Mesenteric fat pad (tissue), 1 donor: ENCODE results near the gene TAS2R8. TPM values are rescaled to one million over a fixed set of nuclear protein-coding genes. Genes with fewer than 3 reads are reported as not detected.
"Not testable (repeated sequence)": the region's sequence is repeated elsewhere in the genome, so short reads cannot be mapped to it uniquely, and the experiment has no call there.

Experiments
- DNase-seq: peaks from one replicate; pipeline ENCODE4 v3.0.0-alpha.2; 2020; ENCODE audit warnings: low spot score
- long read RNA-seq: library from polyadenylated mRNA; unstranded; transcript quantifications from one replicate; pipeline ENCODE4 v2.0.0, GENCODE V29; 2020
- total RNA-seq: library from RNA; stranded (reverse); fragmentation: NEBNext Ultra II Directional; extraction: Animal tissue kit (Norgen Biotek cat#: 25700); gene quantifications from one replicate; pipeline ENCODE4 v1.2.1, GENCODE V29; 2021
- donor health status: DM: yes; HTN: yes; CAD: no.

TAS2R8 gene, protein sequence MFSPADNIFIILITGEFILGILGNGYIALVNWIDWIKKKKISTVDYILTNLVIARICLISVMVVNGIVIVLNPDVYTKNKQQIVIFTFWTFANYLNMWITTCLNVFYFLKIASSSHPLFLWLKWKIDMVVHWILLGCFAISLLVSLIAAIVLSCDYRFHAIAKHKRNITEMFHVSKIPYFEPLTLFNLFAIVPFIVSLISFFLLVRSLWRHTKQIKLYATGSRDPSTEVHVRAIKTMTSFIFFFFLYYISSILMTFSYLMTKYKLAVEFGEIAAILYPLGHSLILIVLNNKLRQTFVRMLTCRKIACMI
- not detected for total RNA-seq
- long read RNA-seq: 0 reads

- DNase-seq: no peak
These were observed at the start of gene TAS2R8 for GRCh38 chr12:10807186-10807585. TSS of gene TAS2R8 (minus strand) at chr12:10807286. CDS start at chr12:10806980, 306 bp downstream.

GRCh38 chr12:10855807-10856206 lies 48.7 kb upstream of the TAS2R8 start:
- no peak for DNase-seq

- no peak for DNase-seq
These were observed 46.7 kb upstream of the TAS2R8 start for GRCh38 chr12:10853776-10854175.

DNA sequence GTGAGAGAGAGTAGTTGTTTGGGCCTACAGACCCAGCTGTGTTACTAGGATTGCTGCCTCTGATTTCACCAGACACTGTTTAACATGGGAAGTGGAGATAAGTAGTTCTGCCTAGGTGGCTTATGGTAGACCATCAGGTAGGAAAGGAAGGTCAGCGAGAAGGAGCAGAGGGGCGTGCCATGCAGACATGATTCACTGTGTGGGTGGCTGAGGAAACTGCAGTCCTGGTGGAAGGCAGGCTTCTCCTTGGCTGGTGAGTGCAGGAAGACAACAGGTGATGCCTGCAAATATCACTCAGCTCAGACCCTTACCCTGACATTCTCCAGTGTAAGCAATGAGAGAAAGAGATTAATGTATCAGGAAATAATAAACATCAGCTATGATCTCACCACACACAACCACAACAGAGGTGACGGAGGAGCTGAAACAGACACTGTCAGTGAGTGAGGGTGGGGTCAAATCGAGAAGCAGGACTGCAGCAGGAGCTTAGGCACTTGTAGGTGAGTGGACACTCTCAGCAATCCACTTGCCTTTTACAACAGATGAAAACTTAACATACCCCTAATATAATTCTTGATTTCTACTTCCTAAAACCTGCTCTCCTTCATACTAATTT lies 44.3 kb upstream of the TAS2R8 start:
- DNase-seq: no peak

DNA sequence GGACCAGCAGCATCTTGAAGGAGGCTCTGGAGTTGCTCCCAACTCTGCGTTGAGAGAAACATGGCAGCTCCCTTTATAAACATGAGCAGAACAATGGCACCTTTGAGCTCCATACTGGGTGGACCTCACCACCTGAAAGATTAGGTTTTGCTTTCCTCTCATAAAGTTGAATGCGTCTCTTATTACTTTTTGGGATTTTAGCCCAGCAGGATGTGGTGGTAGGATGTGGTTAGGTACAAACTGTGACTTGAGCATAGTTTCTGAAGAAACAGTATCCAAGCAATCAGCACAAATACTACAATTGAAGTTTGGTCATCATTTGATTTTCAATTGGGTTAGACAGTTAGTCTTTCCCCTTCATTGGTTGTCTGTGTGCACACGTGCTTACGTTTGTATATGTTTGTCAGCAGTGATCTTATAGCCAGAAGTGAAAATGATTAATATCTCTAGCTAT lies 42.4 kb upstream of the TAS2R8 start, which contains the start of gene PRR4:
Gene PRR4 (minus strand): TSS at position 51 of the 454 bp plus-strand sequence. CDS start 38 bp downstream, at position 13.
- no peak for DNase-seq

DNA sequence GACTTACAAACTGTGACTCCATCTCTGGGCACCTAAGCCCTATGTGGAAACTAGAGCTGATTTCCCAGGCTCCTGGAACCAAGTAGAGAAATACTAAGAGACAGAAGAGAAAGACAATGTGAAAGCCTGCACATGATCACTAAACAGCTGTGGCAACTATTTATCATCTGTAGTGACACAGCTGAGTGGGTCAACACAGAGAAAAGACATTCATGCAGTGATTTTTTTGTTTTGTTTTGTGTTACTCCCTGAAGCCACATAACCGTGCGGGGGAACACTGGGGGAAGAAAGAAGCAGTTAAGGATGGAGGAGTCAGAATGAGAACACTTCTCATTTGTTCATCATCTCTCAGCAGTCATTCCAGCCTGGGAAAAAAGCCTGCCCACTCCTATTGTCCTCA lies 40.7 kb upstream of the TAS2R8 start:
- DNase-seq: no peak

- no peak for DNase-seq
These were observed 35.8 kb upstream of the TAS2R8 start for GRCh38 chr12:10842862-10843261.

- DNase-seq: no peak
These were observed 31.4 kb upstream of the TAS2R8 start for GRCh38 chr12:10838461-10838860.

GRCh38 chr12:10829994-10830393 lies 22.9 kb upstream of the TAS2R8 start:
- no peak for DNase-seq

DNA sequence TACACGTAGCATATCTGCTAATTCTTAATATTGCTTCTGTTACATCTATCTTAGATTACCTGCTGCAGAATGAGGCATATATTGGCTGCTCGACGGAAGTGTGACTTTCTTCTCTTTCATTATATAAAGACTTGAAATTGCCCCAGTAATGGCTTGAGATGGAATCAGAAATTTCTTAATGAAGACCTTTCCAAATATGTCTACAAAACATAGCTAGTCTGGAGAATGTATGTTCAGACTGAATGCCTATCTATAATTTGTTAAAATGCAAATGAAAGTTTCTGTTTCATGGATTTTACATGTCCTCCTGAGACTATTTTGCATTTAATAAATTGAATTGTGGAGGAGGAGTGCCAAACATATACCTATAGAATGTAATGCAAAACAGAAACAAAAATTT lies 19.2 kb upstream of the TAS2R8 start, which contains the start of gene TAS2R10:
Gene TAS2R10 (minus strand): TSS at position 101 of the 400 bp plus-strand sequence. CDS start 89 bp downstream, at position 12.
- DNase-seq: no peak

DNA sequence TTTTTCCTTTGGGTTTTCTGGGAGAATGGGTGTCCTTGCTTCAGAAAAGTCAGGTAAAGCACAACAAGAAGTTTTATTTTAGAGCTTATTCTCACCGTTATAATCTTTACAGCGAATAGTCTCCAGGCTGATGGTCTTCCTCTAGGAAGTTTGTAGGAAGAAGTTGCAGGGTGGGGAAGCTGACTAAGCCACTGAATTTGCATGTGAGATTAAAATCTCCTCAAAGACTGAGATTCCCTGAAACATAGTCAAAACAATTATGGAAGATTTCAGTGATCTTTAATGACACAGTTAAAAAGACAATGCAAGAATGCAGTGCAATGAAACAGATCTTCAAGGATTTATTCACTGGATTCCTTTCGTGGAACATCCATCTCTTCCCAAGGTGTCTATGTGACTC lies 17.9 kb upstream of the TAS2R8 start:
- no peak for DNase-seq

GRCh38 chr12:10811883-10812536 lies 4.9 kb upstream of the TAS2R8 start:
- no peak for DNase-seq

DNA sequence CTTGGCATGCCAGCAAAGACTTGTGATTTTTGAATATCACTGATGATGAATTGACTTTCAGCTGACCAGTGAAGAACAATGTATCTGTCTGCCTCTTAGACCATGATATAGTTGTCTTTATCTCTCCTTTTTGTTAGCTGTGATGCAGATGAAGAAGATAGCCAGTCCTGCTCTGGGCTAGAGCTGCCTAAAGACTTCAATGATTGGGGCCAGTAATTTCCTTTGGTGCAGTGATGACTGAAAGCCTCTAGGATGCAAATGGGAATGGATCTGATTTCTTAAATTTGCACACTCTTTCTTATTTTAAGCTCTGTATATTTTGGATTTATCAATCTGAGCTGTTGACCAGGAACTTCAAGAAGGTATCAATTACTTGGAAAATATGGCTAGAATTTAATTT lies 3.0 kb upstream of the TAS2R8 start, which contains the start of gene TAS2R9:
Gene TAS2R9 (minus strand): TSS at position 101 of the 400 bp plus-strand sequence. CDS start 93 bp downstream, at position 8.
- DNase-seq: no peak

GRCh38 chr12:10802587-10802986 lies 4.5 kb downstream of the TAS2R8 start, which contains the start of gene TAS2R7:
TSS of gene TAS2R7 (minus strand) at chr12:10802627. CDS start at chr12:10802570, 57 bp downstream.
- no peak for DNase-seq

- DNase-seq: no peak
These were observed 5.3 kb downstream of the TAS2R8 start for GRCh38 chr12:10801741-10802140.

- DNase-seq: no peak
These were observed 12.9 kb downstream of the TAS2R8 start for GRCh38 chr12:10794222-10794621.

- DNase-seq: not testable (repeated sequence)
These were observed 15.3 kb downstream of the TAS2R8 start for GRCh38 chr12:10791769-10792168.

- no peak for DNase-seq
These were observed 23.8 kb downstream of the TAS2R8 start for GRCh38 chr12:10783252-10783651.

DNA sequence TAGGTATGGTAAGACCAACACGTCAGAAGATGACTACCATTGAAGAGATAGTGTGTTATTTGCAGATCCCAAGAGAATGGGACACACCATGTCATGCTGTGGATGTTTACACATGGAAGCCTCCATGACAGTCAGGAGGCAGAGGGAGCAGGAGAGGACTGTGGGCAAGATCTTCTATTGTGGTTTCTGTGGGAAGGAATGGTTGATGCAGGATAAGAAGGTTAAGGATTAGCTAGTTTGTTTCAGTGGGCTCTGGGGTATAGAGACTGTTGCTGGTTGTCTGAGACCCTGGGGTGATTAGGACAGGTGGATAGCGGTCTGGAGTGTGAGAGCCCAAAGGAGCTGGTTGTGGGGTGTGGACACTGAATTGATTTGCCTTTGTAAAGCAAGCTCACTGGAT lies 28.0 kb downstream of the TAS2R8 start:
- no peak for DNase-seq

- DNase-seq: no peak
These were observed 35.9 kb downstream of the TAS2R8 start for GRCh38 chr12:10771132-10771733.

- no peak for DNase-seq
These were observed 47.4 kb downstream of the TAS2R8 start for GRCh38 chr12:10759657-10760056.
